ENCODE results near the gene CLEC16A. TPM values are rescaled to one million over a fixed set of nuclear protein-coding genes. Genes with fewer than 3 reads are reported as not detected.
A peak's percentile ranks its signal among the peaks of the same experiment; 100 is the strongest.

Gene CLEC16A
- total RNA-seq, 2 donors from 2014 or later: 29.9 to 32.3 TPM

DNA sequence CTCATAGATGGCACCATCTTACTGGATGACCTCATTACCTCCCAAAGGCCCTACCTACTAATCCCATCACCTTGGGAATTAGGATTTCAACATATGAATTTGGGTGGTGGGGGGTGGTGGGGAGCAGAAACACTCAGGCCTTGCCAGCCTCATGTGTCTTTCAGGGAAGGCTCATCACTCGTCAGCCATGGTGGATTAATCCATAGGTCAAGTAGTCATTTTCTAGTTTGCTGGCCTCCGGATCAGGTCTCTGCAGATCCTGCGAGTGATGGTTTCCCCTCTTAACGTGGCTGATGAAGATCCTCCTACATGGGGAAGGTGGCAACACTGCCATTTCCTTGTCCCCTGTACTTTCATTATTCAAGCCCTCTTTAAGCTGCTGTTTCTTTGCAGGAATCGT, 101.1 kb downstream of the CLEC16A start:
- peaks cover 22 to 32% of the 10 kb centered on the region in 2 donors for H3K36me3 Mint-ChIP-seq (ENCODE audit: insufficient read depth in 2 of 2)
- no peak for ATAC-seq (replicated peaks in 1 of 2)
- H3K4me3 Mint-ChIP-seq: no peak overlapping the region

DNA sequence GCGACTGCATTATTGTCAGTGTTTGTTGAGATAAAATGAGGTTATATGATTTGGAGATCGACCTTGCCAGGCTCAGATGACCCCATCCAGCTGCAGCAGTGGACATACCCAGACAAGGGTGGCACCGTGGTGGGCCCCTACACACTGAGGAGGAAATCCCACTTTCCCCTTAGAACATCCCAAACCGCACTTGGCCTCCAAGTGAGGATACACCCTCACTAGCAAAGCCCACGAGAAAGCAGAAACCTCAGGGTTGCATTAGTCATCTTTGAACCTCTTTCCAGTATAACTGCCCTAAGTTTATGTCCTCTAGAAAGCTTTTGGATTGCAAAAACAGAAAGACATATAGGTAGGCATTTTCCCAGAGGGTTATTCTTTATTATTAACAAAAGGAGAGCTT, 101.5 kb downstream of the CLEC16A start:
- ATAC-seq (replicated peaks in 1 of 2): no peak
- peaks cover 22 to 32% of the 10 kb centered on the region in 2 donors for H3K36me3 Mint-ChIP-seq (ENCODE audit: insufficient read depth in 2 of 2)

More for the DNA sequence above, 101.1 kb downstream of the CLEC16A start:
- DNase-seq: no peak
- Mint-ChIP-seq H3K27ac (peak overlapping the region; percentile 22), H3K27me3 (ENCODE audit: low read depth) (no peaks in the 10 kb centered on the region), H3K4me1 (ENCODE audit: low read depth) (peaks cover 52% of the 10 kb centered on the region), H3K9me3 (peaks cover 0 to 2% of the 10 kb centered on the region in 2 donors)

DNA sequence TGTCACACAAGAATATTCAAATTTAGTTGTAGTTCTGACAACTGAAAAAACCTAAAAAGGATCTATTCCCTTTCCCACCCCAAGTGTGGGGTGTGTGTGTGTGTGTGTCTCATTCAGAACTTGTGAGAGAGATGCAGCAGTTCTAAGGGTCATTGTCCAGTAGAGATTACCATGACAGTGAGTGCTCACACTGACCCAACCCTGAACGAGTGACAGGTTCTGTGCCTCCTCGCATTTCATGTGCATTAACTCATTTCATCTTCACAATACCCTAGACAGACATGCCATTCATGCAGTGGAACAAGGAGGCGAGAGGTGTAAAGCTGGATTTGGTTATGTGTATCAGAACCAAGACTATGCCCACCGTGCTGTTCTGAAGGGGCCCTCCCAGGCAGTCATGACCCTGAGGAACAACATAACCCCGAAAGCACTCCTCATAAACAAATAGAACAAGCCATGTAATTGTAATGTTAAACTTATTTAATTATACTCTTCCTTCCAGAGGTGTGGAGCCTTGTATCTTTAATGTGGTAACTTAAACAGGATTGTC, 102.1 kb downstream of the CLEC16A start:
- peaks cover 0 to 2% of the 10 kb centered on the region in 2 donors for H3K9me3 Mint-ChIP-seq
- peaks cover 62% of the 10 kb centered on the region for H3K4me1 Mint-ChIP-seq (ENCODE audit: low read depth)
- peak overlapping the region in 1 of 2 donors; percentile 14 for H3K4me3 Mint-ChIP-seq
- DNase-seq (no peak), ATAC-seq (replicated peaks in 1 of 2) (no peak)
- H3K27ac Mint-ChIP-seq: peak overlapping the region; percentile 68
- H3K27me3 Mint-ChIP-seq (ENCODE audit: low read depth): no peaks in the 10 kb centered on the region
- peaks cover 20 to 34% of the 10 kb centered on the region in 2 donors for H3K36me3 Mint-ChIP-seq (ENCODE audit: insufficient read depth in 2 of 2)

More for the DNA sequence above, 101.5 kb downstream of the CLEC16A start:
- H3K27me3 Mint-ChIP-seq (ENCODE audit: low read depth): no peaks in the 10 kb centered on the region
- H3K4me1 Mint-ChIP-seq (ENCODE audit: low read depth): peaks cover 56% of the 10 kb centered on the region
- no peak for DNase-seq
- H3K27ac Mint-ChIP-seq: peak overlapping the region; percentile 22
- H3K9me3 Mint-ChIP-seq: peaks cover 0 to 2% of the 10 kb centered on the region in 2 donors
- H3K4me3 Mint-ChIP-seq: no peak overlapping the region

DNA sequence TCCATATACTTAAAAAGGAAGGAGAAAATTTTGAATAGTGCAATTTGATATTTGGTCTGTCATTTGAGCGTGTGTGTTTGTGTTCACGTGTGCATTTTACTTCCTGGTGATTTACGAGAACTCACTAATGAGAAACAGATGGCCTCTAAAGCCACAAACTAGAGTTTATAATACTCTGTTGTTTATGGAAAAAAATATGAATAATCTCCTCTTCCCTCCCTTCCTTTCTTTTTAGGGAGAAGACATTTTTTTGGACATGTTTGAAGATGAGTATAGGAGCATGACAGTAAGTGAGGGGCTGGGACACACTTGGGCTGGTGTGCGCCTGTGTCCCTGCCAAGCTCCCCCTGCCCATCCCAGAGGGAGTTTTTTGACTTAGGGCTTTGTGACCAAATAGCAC, 102.7 kb downstream of the CLEC16A start:
- DNase-seq (no peak), ATAC-seq (replicated peaks in 1 of 2) (no peak)
- Mint-ChIP-seq H3K27me3 (ENCODE audit: low read depth) (no peaks in the 10 kb centered on the region), H3K4me3 (no peak overlapping the region), H3K27ac (peak overlapping the region; percentile 68), H3K36me3 (ENCODE audit: insufficient read depth in 2 of 2) (peaks cover 17 to 31% of the 10 kb centered on the region in 2 donors), H3K9me3 (peaks cover 0 to 2% of the 10 kb centered on the region in 2 donors), H3K4me1 (ENCODE audit: low read depth) (peaks cover 68% of the 10 kb centered on the region)

DNA sequence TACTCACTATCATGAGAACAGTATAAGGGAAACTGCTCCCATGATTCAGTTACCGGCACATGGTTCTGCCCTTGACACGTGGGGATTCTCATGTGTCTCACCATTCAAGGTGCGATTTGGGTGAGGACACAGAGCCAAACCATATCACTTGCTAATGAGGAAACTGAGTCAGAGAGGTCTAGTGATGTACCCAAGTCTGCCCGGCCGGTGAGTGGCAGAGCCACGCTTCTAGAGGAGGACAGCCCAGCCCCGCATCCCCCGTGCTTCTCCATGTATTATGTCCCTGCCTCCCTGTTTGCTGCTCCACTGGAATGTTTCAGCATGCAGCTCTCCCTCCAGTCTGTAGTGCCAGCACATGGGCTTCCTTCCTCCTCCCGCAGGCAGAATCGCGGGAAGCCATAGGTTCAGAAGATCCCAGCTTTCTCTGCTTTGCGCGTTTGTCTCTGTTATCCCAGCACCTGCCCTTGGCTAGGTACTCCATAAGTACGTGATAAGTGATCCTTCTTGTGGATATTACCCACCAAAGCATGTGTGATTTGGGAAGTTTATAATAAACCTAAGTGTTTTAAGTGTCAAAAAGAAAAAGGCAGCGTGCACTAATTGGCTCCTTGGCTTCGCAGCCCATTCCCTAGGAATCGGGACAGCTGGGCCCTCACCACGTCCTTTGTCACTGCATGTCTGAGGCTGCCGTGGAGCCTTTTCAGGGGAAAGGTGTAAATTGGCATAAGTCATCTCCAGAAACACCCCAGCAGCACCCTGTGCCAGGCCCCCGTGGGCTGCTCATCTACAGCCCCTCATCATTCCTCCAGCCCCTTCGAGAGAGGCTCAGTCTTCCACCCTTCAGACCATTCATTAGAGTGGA, 103.8 kb downstream of the CLEC16A start:
- H3K27ac Mint-ChIP-seq: no peak overlapping the region
- ATAC-seq (replicated peaks in 1 of 2): no peak
- no peaks in the 10 kb centered on the region for H3K27me3 Mint-ChIP-seq (ENCODE audit: low read depth)
- no peak overlapping the region for H3K4me3 Mint-ChIP-seq
- H3K4me1 Mint-ChIP-seq (ENCODE audit: low read depth): peaks cover 79% of the 10 kb centered on the region
- DNase-seq: no peak
- H3K9me3 Mint-ChIP-seq: peaks cover 0 to 2% of the 10 kb centered on the region in 2 donors
- H3K36me3 Mint-ChIP-seq (ENCODE audit: insufficient read depth in 2 of 2): peaks cover 21 to 31% of the 10 kb centered on the region in 2 donors

DNA sequence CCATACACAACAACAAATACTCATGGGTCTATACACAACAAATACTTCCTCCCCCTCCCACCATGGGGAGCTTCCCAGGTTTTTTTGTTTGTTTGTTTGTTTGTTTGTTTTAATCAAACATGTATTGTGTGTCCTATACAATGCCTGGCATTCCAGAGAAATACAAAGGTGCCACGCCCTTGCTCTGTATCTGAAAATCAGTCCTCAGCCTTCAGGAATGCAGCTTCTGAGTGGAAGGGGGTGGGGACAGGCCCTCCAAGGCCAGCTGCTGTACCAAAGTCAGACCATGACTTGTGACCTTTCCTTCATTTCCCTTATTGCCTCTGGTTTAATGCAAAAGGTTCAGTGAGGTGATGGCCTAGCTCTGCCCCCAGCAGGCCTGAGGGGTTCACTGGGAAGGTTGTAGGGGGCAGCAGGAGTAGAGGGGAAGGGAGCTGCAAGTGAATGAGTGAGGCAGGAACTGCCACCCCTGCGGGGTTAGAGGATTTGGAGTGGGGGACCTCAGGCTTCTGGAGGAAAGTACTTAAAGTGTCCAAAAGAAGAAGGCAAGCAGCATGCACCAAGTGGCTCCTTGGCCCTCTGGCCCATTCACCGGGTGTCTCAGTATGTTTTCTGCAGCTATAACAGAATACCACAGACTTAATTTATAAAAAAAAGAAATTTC, 105.2 kb downstream of the CLEC16A start:
- Mint-ChIP-seq H3K9me3 (peaks cover 0 to 2% of the 10 kb centered on the region in 2 donors), H3K4me1 (ENCODE audit: low read depth) (peaks cover 93% of the 10 kb centered on the region), H3K4me3 (no peak overlapping the region), H3K27ac (peak overlapping the region; percentile 32), H3K27me3 (ENCODE audit: low read depth) (no peaks in the 10 kb centered on the region), H3K36me3 (ENCODE audit: insufficient read depth in 2 of 2) (peaks cover 21 to 30% of the 10 kb centered on the region in 2 donors)
- DNase-seq (no peak), ATAC-seq (replicated peaks in 1 of 2) (no peak)

DNA sequence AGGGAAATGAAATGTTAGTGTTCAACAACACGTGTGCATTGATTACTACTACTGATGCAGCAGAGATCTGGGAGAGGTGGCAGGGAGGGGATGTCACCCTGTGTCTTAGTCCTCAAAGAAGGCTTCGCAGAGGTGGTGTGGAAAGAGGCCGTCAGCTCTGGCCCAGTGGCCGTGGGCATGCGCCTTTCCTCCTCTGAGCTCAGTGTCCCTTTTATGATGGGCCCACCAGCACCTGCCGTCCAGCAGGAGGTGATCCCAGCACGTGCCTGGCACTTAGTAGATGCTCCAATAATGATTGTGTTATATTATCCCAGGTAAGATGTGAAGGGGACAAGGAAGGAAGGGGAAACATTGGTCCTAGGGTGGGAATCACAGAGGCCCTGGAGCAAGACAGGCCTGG, 106.2 kb downstream of the CLEC16A start:
- no peak for ATAC-seq (replicated peaks in 1 of 2)
- H3K9me3 Mint-ChIP-seq: peaks cover 0 to 2% of the 10 kb centered on the region in 2 donors
- no peak for DNase-seq
- H3K4me3 Mint-ChIP-seq: no peak overlapping the region
- peaks cover 25 to 31% of the 10 kb centered on the region in 2 donors for H3K36me3 Mint-ChIP-seq (ENCODE audit: insufficient read depth in 2 of 2)
- no peak overlapping the region for H3K27ac Mint-ChIP-seq
- no peaks in the 10 kb centered on the region for H3K27me3 Mint-ChIP-seq (ENCODE audit: low read depth)
- H3K4me1 Mint-ChIP-seq (ENCODE audit: low read depth): peaks cover 100% of the 10 kb centered on the region

DNA sequence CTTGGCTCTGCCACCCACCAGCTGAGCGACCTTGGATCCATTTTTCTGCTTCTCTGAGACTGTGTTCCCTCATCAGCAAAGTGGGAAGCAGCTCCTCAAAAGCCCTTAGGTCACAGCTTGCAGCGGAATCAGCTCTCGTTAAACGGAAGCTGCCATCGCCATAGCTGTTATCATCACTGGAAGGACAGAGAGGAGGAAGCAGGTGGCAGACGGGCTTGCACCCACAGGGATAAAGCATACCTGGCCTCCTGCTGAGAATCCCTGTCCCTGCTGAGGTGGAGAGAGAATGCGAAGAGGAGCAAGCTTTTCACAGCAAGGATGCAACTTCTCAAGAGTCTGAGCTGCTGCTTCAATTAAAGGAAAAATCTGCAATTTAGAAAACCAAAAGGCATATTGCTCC, 106.6 kb downstream of the CLEC16A start:
- DNase-seq (no peak), ATAC-seq (replicated peaks in 1 of 2) (no peak)
- Mint-ChIP-seq H3K4me1 (ENCODE audit: low read depth) (peaks cover 100% of the 10 kb centered on the region), H3K36me3 (ENCODE audit: insufficient read depth in 2 of 2) (peaks cover 25 to 32% of the 10 kb centered on the region in 2 donors), H3K27me3 (ENCODE audit: low read depth) (no peaks in the 10 kb centered on the region), H3K4me3 (peak overlapping the region in 1 of 2 donors; percentile 9), H3K9me3 (peaks cover 0 to 2% of the 10 kb centered on the region in 2 donors), H3K27ac (no peak overlapping the region)

DNA sequence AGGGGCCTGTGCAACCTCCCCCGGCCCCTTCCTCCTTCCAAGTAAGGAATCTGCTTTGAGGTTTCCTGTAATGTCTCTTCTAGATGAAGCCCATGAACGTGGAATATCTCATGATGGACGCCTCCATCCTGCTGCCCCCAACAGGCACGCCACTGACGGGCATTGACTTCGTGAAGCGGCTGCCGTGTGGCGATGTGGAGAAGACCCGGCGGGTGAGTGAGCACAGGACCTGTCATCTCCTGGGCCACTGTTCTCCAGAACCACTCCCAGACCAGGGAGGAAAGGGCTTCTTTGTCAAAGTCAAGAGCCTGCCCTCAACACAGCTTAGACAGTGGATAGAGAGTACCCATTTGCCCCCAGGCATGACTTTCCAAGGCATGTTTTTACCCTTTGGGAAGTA, 107.1 kb downstream of the CLEC16A start:
- no peak for DNase-seq
- Mint-ChIP-seq H3K36me3 (ENCODE audit: insufficient read depth in 2 of 2) (peaks cover 23 to 31% of the 10 kb centered on the region in 2 donors), H3K9me3 (peaks cover 0 to 2% of the 10 kb centered on the region in 2 donors), H3K27me3 (ENCODE audit: low read depth) (no peaks in the 10 kb centered on the region), H3K4me3 (peak overlapping the region; percentile 51 to 70), H3K4me1 (ENCODE audit: low read depth) (peaks cover 100% of the 10 kb centered on the region), H3K27ac (peak overlapping the region; percentile 80)
- no peak for ATAC-seq (replicated peaks in 1 of 2)

DNA sequence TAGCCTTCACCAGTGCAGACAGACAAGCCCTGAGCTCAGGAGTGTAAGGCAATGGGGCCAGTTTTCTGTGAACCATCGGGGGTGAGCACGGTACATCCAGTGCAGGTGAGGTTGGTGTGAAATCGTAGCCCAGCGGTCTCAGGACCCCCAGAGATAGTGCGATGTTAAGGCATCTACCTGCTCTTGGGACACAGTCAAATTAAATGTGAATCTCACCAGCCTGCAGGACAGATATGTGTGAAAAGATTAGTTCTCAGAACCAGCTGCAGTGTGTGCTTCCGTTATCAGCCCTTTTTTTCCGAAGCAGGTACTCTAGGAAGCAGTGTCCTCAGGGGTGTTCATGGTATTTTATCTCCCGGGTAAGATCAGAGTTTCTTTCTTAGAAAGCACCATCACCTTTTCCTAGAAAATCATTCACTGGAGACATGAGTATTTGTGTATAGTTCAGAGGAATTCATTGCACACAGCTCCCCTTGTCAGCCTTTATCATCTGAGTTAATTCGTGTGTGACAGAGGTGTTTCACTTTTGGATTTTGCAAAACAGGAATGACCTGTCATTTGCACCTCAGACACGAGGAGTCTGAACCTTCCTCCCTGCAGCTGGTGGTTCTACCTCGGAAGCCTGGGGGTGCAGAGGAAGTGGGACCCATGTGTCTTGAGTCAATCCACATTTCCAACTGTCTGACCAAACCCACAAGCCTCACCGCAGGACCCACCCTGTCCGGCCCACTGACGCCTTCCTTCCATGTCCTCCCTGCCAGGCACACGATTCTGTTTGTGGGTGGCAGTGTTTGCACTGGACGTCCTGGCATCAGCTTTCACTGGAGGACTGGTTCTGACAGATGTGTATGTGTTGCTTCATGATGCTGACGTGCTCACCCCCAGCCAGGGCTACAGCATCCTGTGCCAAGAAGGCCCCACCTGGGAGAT, 107.8 kb downstream of the CLEC16A start:
- H3K27ac Mint-ChIP-seq: peak overlapping the region; percentile 80
- peaks cover 0 to 2% of the 10 kb centered on the region in 2 donors for H3K9me3 Mint-ChIP-seq
- H3K4me1 Mint-ChIP-seq (ENCODE audit: low read depth): peaks cover 100% of the 10 kb centered on the region
- DNase-seq (peak; percentile 89 to 91), ATAC-seq (replicated peaks in 1 of 2) (peak; percentile 83 to 84)
- H3K36me3 Mint-ChIP-seq (ENCODE audit: insufficient read depth in 2 of 2): peaks cover 20 to 26% of the 10 kb centered on the region in 2 donors
- H3K4me3 Mint-ChIP-seq: peak overlapping the region; percentile 51 to 70
- no peaks in the 10 kb centered on the region for H3K27me3 Mint-ChIP-seq (ENCODE audit: low read depth)

DNA sequence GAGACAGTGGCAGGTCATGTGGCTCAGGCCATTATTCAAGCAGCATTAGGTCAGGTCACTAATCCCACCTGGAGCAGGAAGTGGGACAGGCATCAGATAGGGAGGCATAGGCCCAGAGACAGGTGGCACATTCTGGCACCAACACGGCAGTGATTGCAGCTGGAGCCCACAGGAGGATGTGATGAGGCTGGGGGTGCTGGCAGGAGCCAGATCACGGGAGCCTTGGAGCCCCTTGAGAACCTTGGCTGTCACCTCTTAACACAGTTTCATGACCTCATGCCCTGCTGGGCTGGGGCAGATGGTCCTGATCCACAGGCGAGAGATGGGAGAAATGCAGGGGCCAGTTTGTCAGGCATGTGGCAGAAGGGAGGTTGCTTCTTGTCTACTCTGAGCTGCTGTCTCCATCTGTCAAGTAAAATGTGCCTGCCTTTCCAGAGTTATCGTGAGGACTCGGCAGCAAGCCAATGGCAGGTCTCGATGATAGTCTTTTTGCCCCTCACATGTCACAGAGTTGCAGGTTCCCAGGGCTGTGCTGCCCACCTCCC, 109.6 kb downstream of the CLEC16A start:
- DNase-seq (no peak), ATAC-seq (replicated peaks in 1 of 2) (no peak)
- peaks cover 10 to 14% of the 10 kb centered on the region in 2 donors for H3K36me3 Mint-ChIP-seq (ENCODE audit: insufficient read depth in 2 of 2)
- H3K27ac Mint-ChIP-seq: peak overlapping the region; percentile 42
- no peak overlapping the region for H3K4me3 Mint-ChIP-seq
- H3K4me1 Mint-ChIP-seq (ENCODE audit: low read depth): peaks cover 83% of the 10 kb centered on the region
- no peaks in the 10 kb centered on the region for H3K9me3 Mint-ChIP-seq
- H3K27me3 Mint-ChIP-seq (ENCODE audit: low read depth): no peaks in the 10 kb centered on the region

Measured in activated T-cell treated with anti-CD3 and anti-CD28 coated beads, Interleukin-2, amount 50 U/mL, for 72 hours (primary cell).